BLaER1 treated with 17β-estradiol and CSF1 and Interleukin-3, amounts not matched to agents 10 nM and 100 nM (cell line): ENCODE data around the gene SCT.

Experiments used
- H3K27ac ChIP-seq, 11 experiments: shearing (Covaris generic); formaldehyde crosslinking; 2 replicates each; pipeline ENCODE4 v1.8.1; 2022
- H3K27me3 ChIP-seq, 11 experiments: shearing (Covaris generic); formaldehyde crosslinking; 2 replicates each; pipeline ENCODE4 v1.8.1; 2022
- H3K36me3 ChIP-seq, 11 experiments: shearing (Covaris generic); formaldehyde crosslinking; 2 replicates each; pipeline ENCODE4 v1.8.1; 2022
- H3K4me1 ChIP-seq, 10 experiments: shearing (Covaris generic); formaldehyde crosslinking; 2 replicates each; pipeline ENCODE4 v1.8.1; 2022
- H3K4me2 ChIP-seq, 11 experiments: shearing (Covaris generic); formaldehyde crosslinking; 2 replicates each; pipeline ENCODE4 v1.8.1; 2022
- H3K4me3 ChIP-seq, 10 experiments: shearing (Covaris generic); formaldehyde crosslinking; 2 replicates each; pipeline ENCODE4 v1.8.1; 2022
- H3K9ac ChIP-seq, 11 experiments: shearing (Covaris generic); formaldehyde crosslinking; 2 replicates each; pipeline ENCODE4 v1.8.1; 2022
- H3K9me3 ChIP-seq, 11 experiments: shearing (Covaris generic); formaldehyde crosslinking; replicated peaks in 1 of 11; 2 replicates each; pipeline ENCODE4 v1.8.1; 2022
- H4K20me1 ChIP-seq, 11 experiments: shearing (Covaris generic); formaldehyde crosslinking; 2 replicates each; pipeline ENCODE4 v1.8.1; 2022
- Cebpa-rat ChIP-seq, 11 experiments: shearing (Covaris generic); IDR thresholded peaks; 2 replicates each; pipeline ENCODE4 v1.8.1; 2022

SCT gene

DNA sequence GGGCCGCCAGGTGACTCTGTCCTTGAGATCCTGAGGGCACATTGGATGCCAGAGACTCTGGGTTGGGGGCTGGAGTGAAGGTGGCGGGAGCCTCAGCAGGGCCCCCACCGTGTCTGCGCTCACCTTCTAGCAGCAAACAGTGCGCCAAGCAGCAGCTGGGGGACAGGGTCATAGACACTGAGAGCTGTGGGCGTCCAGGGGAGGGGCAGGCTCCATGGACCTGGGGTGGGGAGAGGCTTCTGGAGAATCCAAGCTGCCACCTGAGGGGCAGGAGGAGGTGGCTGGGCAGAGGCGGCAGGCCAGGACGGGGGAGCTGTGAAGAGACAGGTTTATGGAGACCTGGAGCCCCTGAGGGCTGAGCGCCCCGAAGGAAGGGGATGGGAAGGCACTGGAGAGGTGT is 42.7 kb downstream of the SCT start:
- no peak overlapping the region for H3K9ac ChIP-seq
- H3K4me2 ChIP-seq: no peak overlapping the region
- TF ChIP-seq Cebpa-rat (IDR thresholded peaks at IDR 0.05): no peak
- no peak overlapping the region for H3K27ac ChIP-seq
- peaks cover 89 to 100% (median 99%) of the 10 kb centered on the region in 11 experiments for H4K20me1 ChIP-seq
- H3K4me3 ChIP-seq: no peak overlapping the region
- peaks cover 0 to 44% (median 20%) of the 10 kb centered on the region in 10 experiments; a peak in 15 of 20 replicates for H3K4me1 ChIP-seq
- no peaks in the 10 kb centered on the region for H3K9me3 ChIP-seq
- peaks cover 71 to 98% (median 89%) of the 10 kb centered on the region in 11 experiments for H3K36me3 ChIP-seq
- no peaks in the 10 kb centered on the region for H3K27me3 ChIP-seq

GRCh38 chr11:581752-582151 is 45.2 kb downstream of the SCT start:
- H3K4me1 ChIP-seq: peaks cover 19 to 42% (median 34%) of the 10 kb centered on the region in 10 experiments
- no peaks in the 10 kb centered on the region for H3K9me3 ChIP-seq
- no peak overlapping the region for H3K4me2 ChIP-seq
- H3K36me3 ChIP-seq: peaks cover 49 to 92% (median 75%) of the 10 kb centered on the region in 11 experiments
- peaks cover 92 to 100% (median 100%) of the 10 kb centered on the region in 11 experiments for H4K20me1 ChIP-seq
- H3K27ac ChIP-seq: no peak overlapping the region
- no peak overlapping the region for H3K4me3 ChIP-seq
- no peaks in the 10 kb centered on the region for H3K27me3 ChIP-seq
- TF ChIP-seq Cebpa-rat (IDR thresholded peaks at IDR 0.05): no peak
- 0 out of 22 replicates have a peak overlapping the region, but pooled peaks of 3 of the 11 experiments have one; percentile 4 to 31 (median 15) for H3K9ac ChIP-seq

- Histone ChIP-seq H3K4me1 (peaks cover 19 to 37% (median 34%) of the 10 kb centered on the region in 10 experiments), H3K27me3 (no peaks in the 10 kb centered on the region), H4K20me1 (peaks cover 89 to 100% (median 98%) of the 10 kb centered on the region in 11 experiments), H3K27ac (no peak overlapping the region), H3K9ac (peak overlapping the region in 5 of 11 experiments; percentile 4 to 31 (median 15); a peak in 2 of 22 replicates), H3K4me2 (no peak overlapping the region), H3K4me3 (no peak overlapping the region), H3K9me3 (no peaks in the 10 kb centered on the region), H3K36me3 (peaks cover 44 to 88% (median 70%) of the 10 kb centered on the region in 11 experiments)
- TF ChIP-seq Cebpa-rat (IDR thresholded peaks at IDR 0.05): no peak
Measured at GRCh38 chr11:581342-581741, 45.6 kb downstream of the SCT start.

- no peak for TF ChIP-seq Cebpa-rat (IDR thresholded peaks at IDR 0.05)
- Histone ChIP-seq H3K4me2 (peak overlapping the region in 4 of 11 experiments; percentile 19 to 99 (median 58); a peak in 3 of 22 replicates), H3K4me1 (peaks cover 25 to 41% (median 38%) of the 10 kb centered on the region in 10 experiments), H3K27me3 (peaks cover 5 to 7% (median 6%) of the 10 kb centered on the region in 11 experiments; a peak in 21 of 22 replicates), H4K20me1 (peaks cover 78 to 92% (median 85%) of the 10 kb centered on the region in 11 experiments), H3K9me3 (no peaks in the 10 kb centered on the region), H3K27ac (no peak overlapping the region), H3K36me3 (peaks cover 36 to 74% (median 60%) of the 10 kb centered on the region in 11 experiments), H3K9ac (peak overlapping the region; percentile 5 to 100 (median 49); a peak in 16 of 22 replicates), H3K4me3 (no peak overlapping the region)
Measured at GRCh38 chr11:579830-580601, 47.0 kb downstream of the SCT start.

- H3K9ac ChIP-seq: peak overlapping the region; percentile 96 to 100 (median 99); a peak in 21 of 22 replicates
Measured at GRCh38 chr11:578276-579035, 48.5 kb downstream of the SCT start.

GRCh38 chr11:577611-577894 is 49.4 kb downstream of the SCT start:
- TF ChIP-seq Cebpa-rat (IDR thresholded peaks at IDR 0.05): no peak
- H3K4me2 ChIP-seq: peak overlapping the region; percentile 87 to 100 (median 98)
- peak overlapping the region in 10 of 11 experiments; percentile 96 to 100 (median 100); a peak in 21 of 22 replicates for H3K27ac ChIP-seq
- peak overlapping the region; percentile 96 to 100 (median 99) for H3K9ac ChIP-seq
- peaks cover 40 to 55% (median 49%) of the 10 kb centered on the region in 10 experiments for H3K4me1 ChIP-seq
- peaks cover 8 to 24% (median 16%) of the 10 kb centered on the region in 11 experiments; a peak in 21 of 22 replicates for H3K27me3 ChIP-seq
- peak overlapping the region; percentile 82 to 100 (median 93) for H3K4me3 ChIP-seq
- peaks cover 14 to 50% (median 37%) of the 10 kb centered on the region in 11 experiments for H3K36me3 ChIP-seq
- peaks cover 57 to 73% (median 60%) of the 10 kb centered on the region in 11 experiments for H4K20me1 ChIP-seq
- no peaks in the 10 kb centered on the region for H3K9me3 ChIP-seq

More at GRCh38 chr11:578276-579035, 48.5 kb downstream of the SCT start:
- no peak for TF ChIP-seq Cebpa-rat (IDR thresholded peaks at IDR 0.05)
- Histone ChIP-seq H3K36me3 (peaks cover 23 to 59% (median 46%) of the 10 kb centered on the region in 11 experiments), H3K4me1 (peaks cover 40 to 55% (median 49%) of the 10 kb centered on the region in 10 experiments), H3K27ac (peak overlapping the region in 2 of 11 experiments; percentile 34 to 99; a peak in 1 of 22 replicates), H3K4me3 (peak overlapping the region; percentile 82 to 100 (median 93); a peak in 18 of 20 replicates), H3K4me2 (peak overlapping the region; percentile 87 to 100 (median 98)), H4K20me1 (peaks cover 65 to 82% (median 69%) of the 10 kb centered on the region in 11 experiments), H3K27me3 (peaks cover 8 to 18% (median 16%) of the 10 kb centered on the region in 11 experiments; a peak in 21 of 22 replicates), H3K9me3 (no peaks in the 10 kb centered on the region)

DNA sequence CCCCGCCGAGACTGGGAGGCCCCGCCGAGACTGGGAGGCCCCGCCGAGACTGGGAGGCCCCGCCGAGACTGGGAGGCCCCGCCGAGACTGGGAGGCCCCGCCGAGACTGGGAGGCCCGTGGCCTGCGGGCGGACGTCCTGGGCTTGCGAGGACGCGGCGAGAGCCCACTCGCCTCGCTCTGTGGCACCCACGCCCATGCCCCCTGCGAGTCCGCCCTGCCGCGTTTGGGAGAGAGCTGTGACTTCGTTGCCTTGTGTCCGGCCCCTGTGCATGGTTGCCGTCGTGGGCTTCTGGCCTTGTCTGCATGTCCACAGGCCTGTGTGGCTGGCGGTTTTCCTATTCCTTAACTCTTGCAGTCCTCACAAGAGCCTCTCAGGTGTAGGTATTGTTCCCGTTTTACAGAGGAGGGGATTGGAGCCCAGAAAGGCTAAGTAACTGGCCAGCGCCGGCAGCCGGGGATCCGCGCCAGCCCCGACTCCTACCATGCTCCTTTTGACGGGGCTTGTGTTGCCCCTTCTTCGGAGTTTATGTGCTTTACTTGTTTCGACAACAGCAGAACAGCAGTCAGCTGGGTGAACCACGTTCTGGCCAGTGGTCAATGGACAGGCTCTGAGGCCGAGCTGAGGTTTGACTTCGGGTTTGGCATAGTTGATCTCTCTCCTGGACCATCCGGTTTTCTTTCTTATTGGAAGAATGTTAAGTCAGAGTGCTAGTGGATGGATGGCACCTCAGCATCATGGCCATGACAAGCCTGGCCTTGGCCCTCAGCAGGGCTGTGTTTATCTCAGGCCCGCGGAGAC is 50.0 kb downstream of the SCT start:
- Histone ChIP-seq H3K9ac (peak overlapping the region; percentile 96 to 100 (median 99)), H3K9me3 (no peaks in the 10 kb centered on the region), H3K27ac (peak overlapping the region; percentile 96 to 100 (median 100)), H3K4me3 (peak overlapping the region; percentile 82 to 100 (median 93)), H4K20me1 (peaks cover 53 to 68% (median 55%) of the 10 kb centered on the region in 11 experiments), H3K27me3 (peaks cover 8 to 24% (median 16%) of the 10 kb centered on the region in 11 experiments; a peak in 21 of 22 replicates), H3K36me3 (peaks cover 9 to 44% (median 31%) of the 10 kb centered on the region in 11 experiments), H3K4me2 (peak overlapping the region; percentile 87 to 100 (median 98)), H3K4me1 (peaks cover 40 to 55% (median 49%) of the 10 kb centered on the region in 10 experiments)
- no peak for TF ChIP-seq Cebpa-rat (IDR thresholded peaks at IDR 0.05)
